H9 (cell line): ENCODE data around the gene USH2A. TPM values are rescaled to one million over a fixed set of nuclear protein-coding genes. Genes with fewer than 3 reads are reported as not detected.

ENCODE experiments used
- DNase-seq: peaks from one replicate; pipeline ENCODE4 v3.0.0-alpha.2; 2017
- H2AFZ ChIP-seq: one replicate; pipeline ENCODE4 v1.6.1; 2013; ENCODE audit warnings: mild to moderate bottlenecking, low read length, control low read depth, moderate library complexity
- H2AK5ac ChIP-seq: 2 replicates; pipeline ENCODE4 v1.6.1; 2013; ENCODE audit warnings: low read length, control low read depth, mixed read lengths; ENCODE audit not compliant: insufficient read length
- H2BK120ac ChIP-seq: one replicate; pipeline ENCODE4 v1.6.1; 2013; ENCODE audit warnings: low read depth, mild to moderate bottlenecking, low read length, control low read depth, inconsistent platforms; ENCODE audit not compliant: poor library complexity, severe bottlenecking
- H2BK12ac ChIP-seq: 2 replicates; pipeline ENCODE4 v1.6.1; 2013; ENCODE audit warnings: low read length, control low read depth, mixed read lengths, low read depth; ENCODE audit not compliant: insufficient read length
- H2BK15ac ChIP-seq: 2 replicates; pipeline ENCODE4 v1.6.1; 2013; ENCODE audit warnings: low read depth, low read length, control low read depth
- H2BK20ac ChIP-seq: one replicate; pipeline ENCODE4 v1.6.1; 2013; ENCODE audit warnings: low read depth, mild to moderate bottlenecking, low read length, control low read depth, inconsistent platforms; ENCODE audit not compliant: poor library complexity, severe bottlenecking
- H2BK5ac ChIP-seq: 2 replicates; pipeline ENCODE4 v1.6.1; 2013; ENCODE audit warnings: low read length, control low read depth, mixed read lengths; ENCODE audit not compliant: insufficient read length
- H3K14ac ChIP-seq: 2 replicates; pipeline ENCODE4 v1.6.1; 2013; ENCODE audit warnings: low read length, control low read depth; ENCODE audit not compliant: insufficient read depth
- H3K18ac ChIP-seq: 2 replicates; pipeline ENCODE4 v1.6.1; 2013; ENCODE audit warnings: low read depth, mild to moderate bottlenecking, mixed read lengths, low read length, control low read depth; ENCODE audit not compliant: insufficient read length
- H3K23ac ChIP-seq: 2 replicates; pipeline ENCODE4 v1.6.1; 2013; ENCODE audit warnings: low read length, control low read depth, mixed read lengths, low read depth; ENCODE audit not compliant: insufficient read length
- H3K23me2 ChIP-seq: 2 replicates; pipeline ENCODE4 v1.6.1; 2013; ENCODE audit warnings: low read depth, mild to moderate bottlenecking, mixed read lengths, low read length, control low read depth; ENCODE audit not compliant: insufficient read length, poor library complexity, severe bottlenecking
- H3K27ac ChIP-seq: 2 replicates; pipeline ENCODE4 v1.5.1; 2013; ENCODE audit warnings: low read length, control low read depth, mixed read lengths, low read depth; ENCODE audit not compliant: insufficient read length
- H3K27me3 ChIP-seq: 2 replicates; pipeline ENCODE4 v1.6.1; 2013; ENCODE audit warnings: low read length, control low read depth, inconsistent platforms; ENCODE audit not compliant: insufficient read depth
- H3K4ac ChIP-seq: 2 replicates; pipeline ENCODE4 v1.6.1; 2013; ENCODE audit warnings: low read depth, mild to moderate bottlenecking, control low read depth, inconsistent platforms, low read length, moderate library complexity
- H3K4me1 ChIP-seq: 2 replicates; pipeline ENCODE4 v1.6.1; 2013; ENCODE audit warnings: low read length, control low read depth, inconsistent platforms; ENCODE audit not compliant: insufficient read depth
- H3K4me2 ChIP-seq: 2 replicates; pipeline ENCODE4 v1.6.1; 2013; ENCODE audit warnings: low read length, control low read depth, mixed read lengths; ENCODE audit not compliant: insufficient read length, insufficient read depth
- H3K56ac ChIP-seq: 2 replicates; pipeline ENCODE4 v1.6.1; 2013; ENCODE audit warnings: low read depth, mild to moderate bottlenecking, mixed read lengths, low read length, control low read depth; ENCODE audit not compliant: insufficient read length
- H3K79me1 ChIP-seq: 2 replicates; pipeline ENCODE4 v1.6.1; 2013; ENCODE audit warnings: low read depth, mild to moderate bottlenecking, moderate library complexity, low read length, control low read depth, inconsistent platforms; ENCODE audit not compliant: insufficient read depth, poor library complexity, severe bottlenecking
- H3K79me2 ChIP-seq: 2 replicates; pipeline ENCODE4 v1.6.1; 2013; ENCODE audit warnings: low read length, control low read depth, inconsistent platforms; ENCODE audit not compliant: insufficient read depth
- H3K9ac ChIP-seq: 2 replicates; pipeline ENCODE4 v1.6.1; 2013; ENCODE audit warnings: low read length, control low read depth, mixed read lengths; ENCODE audit not compliant: insufficient read length; ENCODE audit errors: extremely low read depth
- H3K9me3 ChIP-seq: one replicate; pipeline ENCODE4 v1.6.1; 2013; ENCODE audit warnings: low read depth, low read length, inconsistent platforms; ENCODE audit not compliant: control insufficient read depth
- H3T11ph ChIP-seq: one replicate; pipeline ENCODE4 v1.6.1; 2013; ENCODE audit warnings: mild to moderate bottlenecking, low read length, control low read depth, inconsistent platforms
- H4K20me1 ChIP-seq: one replicate; pipeline ENCODE4 v1.6.1; 2013; ENCODE audit not compliant: control insufficient read depth, insufficient read length, insufficient read depth
- H4K5ac ChIP-seq: 2 replicates; pipeline ENCODE4 v1.6.1; 2013; ENCODE audit warnings: low read depth, mild to moderate bottlenecking, mixed read lengths, low read length, control low read depth; ENCODE audit not compliant: insufficient read length
- H4K8ac ChIP-seq: replicated peaks from 2 replicates; pipeline ENCODE4 v1.6.1; 2013; ENCODE audit warnings: low read length, control low read depth, mixed read lengths, low read depth; ENCODE audit not compliant: insufficient read length
- H4K91ac ChIP-seq: 2 replicates; pipeline ENCODE4 v1.6.1; 2013; ENCODE audit warnings: low read depth, mild to moderate bottlenecking, moderate library complexity, mixed read lengths, low read length, control low read depth; ENCODE audit not compliant: insufficient read length
- H3K27ac Mint-ChIP-seq, 3 experiments: 2 replicates in 2 of 3; 3 replicates in 1 of 3; pipeline ENCODE4 v1.8.0; 2020 to 2021; ENCODE audit warnings: mixed read lengths in 3 of 3, mild to moderate bottlenecking in 1 of 3, moderate library complexity in 1 of 3
- H3K27me3 Mint-ChIP-seq: 2 replicates; pipeline ENCODE4 v1.8.0; 2021; ENCODE audit warnings: low read depth, mild to moderate bottlenecking, moderate library complexity, mixed read lengths
- H3K36me3 Mint-ChIP-seq, 3 experiments: 2 replicates in 2 of 3; 3 replicates in 1 of 3; pipeline ENCODE4 v1.8.0; 2020 to 2021; ENCODE audit warnings: low read depth in 3 of 3, mixed read lengths in 3 of 3; ENCODE audit not compliant: insufficient read depth in 1 of 3
- H3K4me1 Mint-ChIP-seq, 2 experiments: 2 replicates each; pipeline ENCODE4 v1.8.0; 2020; ENCODE audit warnings: mixed read lengths in 2 of 2
- H3K4me3 Mint-ChIP-seq, 2 experiments: 2 replicates in 1 of 2; 3 replicates in 1 of 2; pipeline ENCODE4 v1.8.0; 2020 to 2021; ENCODE audit warnings: mild to moderate bottlenecking in 2 of 2, mixed read lengths in 2 of 2, moderate library complexity in 1 of 2
- H3K9me3 Mint-ChIP-seq, 2 experiments: 2 replicates in 1 of 2; 3 replicates in 1 of 2; pipeline ENCODE4 v1.8.0; 2020; ENCODE audit warnings: mild to moderate bottlenecking in 2 of 2, mixed read lengths in 2 of 2, moderate library complexity in 1 of 2
- CTCF ChIP-seq: fragments of 200-600 bp; sonication (generic); conservative IDR thresholded peaks from 3 replicates; pipeline ENCODE4 v1.8.0; 2021; ENCODE audit warnings: antibody characterized with exemption, mild to moderate bottlenecking
- WGBS: extraction: QIAGEN DNeasy Blood & Tissue Kit; methylation state at CpG from one replicate; pipeline ENCODE4 v1.1.7; 2013; ENCODE audit warnings: missing lambda C conversion rate, low lambda C conversion rate, mixed read lengths; ENCODE audit not compliant: insufficient read length; ENCODE audit errors: extremely low coverage; 5-methylcytosine and 5-hydroxymethylcytosine counted together
- total RNA-seq: library from RNA; stranded (reverse); gene quantifications from 2 replicates; pipeline ENCODE4 v1.2.1, GENCODE V29; 2021

USH2A gene
- total RNA-seq, 1 experiment from 2014 or later = 0.11 TPM

GRCh38 chr1:215682232-215682631, 741.0 kb downstream of the USH2A start:
- H3K27ac Mint-ChIP-seq = no peak overlapping the region
- no peaks in the 10 kb centered on the region for H4K20me1 ChIP-seq
- H4K91ac ChIP-seq = no peak overlapping the region
- H2BK120ac ChIP-seq = no peak overlapping the region
- no peak overlapping the region for H3K14ac ChIP-seq
- H2BK15ac ChIP-seq = no peak overlapping the region
- H3K36me3 Mint-ChIP-seq = no peaks in the 10 kb centered on the region
- WGBS = no CpG with 5 or more reads among the region's 2 CpGs
- H3K27me3 ChIP-seq = no peaks in the 10 kb centered on the region
- H3K27ac ChIP-seq = no peak overlapping the region
- DNase-seq = no peak
- no peak overlapping the region for H3K4me3 Mint-ChIP-seq
- no peak overlapping the region for H4K5ac ChIP-seq
- H2AFZ ChIP-seq = no peak overlapping the region
- no peaks in the 10 kb centered on the region for H3K23me2 ChIP-seq
- no peak overlapping the region for H3K18ac ChIP-seq
- no peak overlapping the region for H3K9ac ChIP-seq
- H4K8ac ChIP-seq = no peak overlapping the region
- H3K9me3 Mint-ChIP-seq = no peaks in the 10 kb centered on the region
- no peak overlapping the region for H3K56ac ChIP-seq
- H3K9me3 ChIP-seq = no peaks in the 10 kb centered on the region
- H3K4me2 ChIP-seq = no peak overlapping the region
- no peak overlapping the region for H2AK5ac ChIP-seq
- no peak overlapping the region for H3T11ph ChIP-seq
- no peak for TF ChIP-seq CTCF
- no peak overlapping the region for H2BK5ac ChIP-seq
- H2BK20ac ChIP-seq = no peak overlapping the region
- no peaks in the 10 kb centered on the region for H3K79me2 ChIP-seq
- H3K23ac ChIP-seq = no peak overlapping the region
- no peaks in the 10 kb centered on the region for H3K79me1 ChIP-seq
- no peak overlapping the region for H3K4ac ChIP-seq
- H3K4me1 Mint-ChIP-seq = peaks cover 3 to 4% of the 10 kb centered on the region in 2 experiments; a peak in 1 of 4 replicates
- H3K27me3 Mint-ChIP-seq = no peaks in the 10 kb centered on the region
- no peak overlapping the region for H2BK12ac ChIP-seq
- no peaks in the 10 kb centered on the region; the same call in 1 of the 2 replicates for H3K4me1 ChIP-seq
